C4-2B (cell line): ENCODE data around the gene CPA5.

Source experiments
- H3K27ac ChIP-seq: fragments of 450-650 bp; 2 replicates; pipeline ENCODE4 v1.5.1; 2017
- CTCF ChIP-seq: fragments of 450-650 bp; conservative IDR thresholded peaks from 2 replicates; pipeline ENCODE4 v1.5.1; 2017; ENCODE audit warnings: mild to moderate bottlenecking
- ZFX ChIP-seq: fragments of 450-650 bp; IDR thresholded peaks from 2 replicates; pipeline ENCODE4 v1.6.1; 2017

CPA5 gene

GRCh38 chr7:130393841-130394411 lies 49.3 kb downstream of the CPA5 start:
- no peak overlapping the region for H3K27ac ChIP-seq
- TF ChIP-seq ZFX: no peak
- TF ChIP-seq CTCF: no peak

GRCh38 chr7:130394421-130395195 lies 50.0 kb downstream of the CPA5 start:
- TF ChIP-seq ZFX (no peak), CTCF (no peak)
- H3K27ac ChIP-seq: no peak overlapping the region

GRCh38 chr7:130395421-130395820 lies 50.8 kb downstream of the CPA5 start:
- H3K27ac ChIP-seq: no peak overlapping the region
- TF ChIP-seq ZFX: no peak
- TF ChIP-seq CTCF: no peak

GRCh38 chr7:130396109-130396508 lies 51.5 kb downstream of the CPA5 start:
- H3K27ac ChIP-seq: no peak overlapping the region
- TF ChIP-seq CTCF: no peak
- TF ChIP-seq ZFX: no peak

- no peak for TF ChIP-seq ZFX
- TF ChIP-seq CTCF: no peak
- H3K27ac ChIP-seq: no peak overlapping the region
Measured at GRCh38 chr7:130397051-130397757, 52.6 kb downstream of the CPA5 start.

GRCh38 chr7:130397758-130398073 lies 53.1 kb downstream of the CPA5 start:
- H3K27ac ChIP-seq: no peak overlapping the region
- TF ChIP-seq CTCF: no peak
- TF ChIP-seq ZFX: no peak

- no peak overlapping the region for H3K27ac ChIP-seq
- TF ChIP-seq CTCF: no peak
- TF ChIP-seq ZFX: no peak
Measured at GRCh38 chr7:130398526-130399090, 54.0 kb downstream of the CPA5 start.
